GM04503 (cell line): Measurements from ENCODE around the gene SPON2.

Experiments used
- DNase-seq: peaks from one replicate; pipeline ENCODE4 v3.0.0-alpha.2; 2012; ENCODE audit warnings: low read depth

Gene SPON2

GRCh38 chr4:1172971-1173757 is 781 bp upstream of the SPON2 start:
- DNase-seq = peak; percentile 50

DNA sequence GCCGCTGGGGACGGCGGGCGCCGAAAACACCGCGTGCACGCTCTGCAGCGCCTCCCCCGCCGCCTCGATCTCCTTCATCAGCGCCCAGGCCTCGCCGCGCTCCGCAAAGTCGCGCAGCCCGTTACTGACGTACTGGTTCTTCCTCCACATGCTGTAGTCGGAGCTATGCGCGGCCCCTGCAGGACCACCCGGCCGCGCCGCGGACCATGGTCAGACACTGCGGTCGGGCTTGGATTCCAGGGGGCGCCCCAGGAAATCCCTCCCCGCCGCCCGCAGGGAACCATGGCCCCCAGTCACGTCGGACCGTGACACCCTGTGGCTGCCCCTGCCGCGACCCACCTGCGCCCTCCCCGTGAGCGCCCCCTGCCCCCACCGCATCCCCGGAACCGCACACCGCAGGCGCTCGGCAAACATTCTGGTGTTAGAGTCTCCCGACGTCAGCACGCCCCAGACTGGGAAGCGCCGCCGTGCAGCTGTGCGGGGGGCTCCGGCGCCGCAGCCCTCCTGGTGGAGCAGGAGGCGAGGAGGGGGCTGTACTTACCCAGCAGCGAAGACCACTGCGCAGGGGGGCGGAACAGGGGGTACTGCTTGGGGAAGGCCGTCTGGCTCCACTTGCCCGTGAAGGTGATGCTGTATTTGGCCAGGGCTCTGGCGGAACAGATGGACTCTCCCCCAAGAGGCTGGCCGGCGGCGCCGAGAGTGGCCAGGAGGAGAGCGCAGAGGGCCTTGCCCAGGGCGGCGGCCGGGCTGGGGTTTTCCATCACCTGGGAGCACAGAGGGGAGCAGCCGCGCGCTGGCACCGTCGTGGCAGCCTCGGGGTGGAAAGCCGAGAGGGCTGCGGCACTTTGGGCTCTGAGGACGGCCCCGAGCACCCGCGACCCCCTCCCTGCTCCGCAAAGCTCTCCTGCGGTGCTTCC is 814 bp downstream of the SPON2 start:
- no peak for DNase-seq

- DNase-seq = no peak
Measured at GRCh38 chr4:1170976-1171310, 1.4 kb downstream of the SPON2 start.

GRCh38 chr4:1170156-1170975 is 2.0 kb downstream of the SPON2 start:
- no peak for DNase-seq

GRCh38 chr4:1169691-1170096 is 2.7 kb downstream of the SPON2 start:
- no peak for DNase-seq

- DNase-seq = no peak
Measured at GRCh38 chr4:1169171-1169671, 3.2 kb downstream of the SPON2 start.

GRCh38 chr4:1168191-1169101 is 3.9 kb downstream of the SPON2 start:
- no peak for DNase-seq

DNA sequence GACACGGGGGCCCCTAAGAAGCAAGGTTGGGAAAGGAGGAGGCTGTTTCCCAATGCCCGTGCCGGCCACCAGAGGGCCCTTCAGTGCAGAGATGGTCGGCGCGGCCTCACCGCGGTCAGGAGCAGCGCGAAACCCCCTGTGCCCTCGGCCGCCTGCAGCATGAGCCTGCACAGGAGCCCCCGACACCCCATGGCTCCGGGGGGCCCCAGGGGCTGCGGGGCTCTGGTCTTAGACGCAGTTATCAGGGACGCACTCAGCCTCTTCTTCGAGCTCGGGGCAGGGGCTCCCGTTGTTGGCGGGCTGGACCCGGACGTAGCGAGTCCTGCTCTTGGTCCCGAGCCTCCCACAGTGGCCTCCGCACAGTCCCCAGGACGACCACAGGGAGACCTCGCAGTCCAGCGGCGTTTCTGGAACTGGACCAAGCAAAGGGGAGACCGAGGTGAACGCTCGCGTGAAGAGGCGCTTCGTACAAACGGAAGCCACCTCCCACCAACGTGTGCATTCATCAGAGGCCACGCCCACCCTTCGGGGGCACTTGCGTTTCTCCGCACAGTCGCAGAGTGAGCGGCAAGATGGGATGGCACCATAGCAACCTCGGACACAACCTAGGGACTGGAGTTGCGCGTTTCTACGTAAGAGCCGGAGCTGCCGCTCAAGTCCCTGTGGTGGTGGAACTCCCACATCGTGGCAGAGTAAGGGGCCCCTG is 5.0 kb downstream of the SPON2 start:
- no peak for DNase-seq

DNA sequence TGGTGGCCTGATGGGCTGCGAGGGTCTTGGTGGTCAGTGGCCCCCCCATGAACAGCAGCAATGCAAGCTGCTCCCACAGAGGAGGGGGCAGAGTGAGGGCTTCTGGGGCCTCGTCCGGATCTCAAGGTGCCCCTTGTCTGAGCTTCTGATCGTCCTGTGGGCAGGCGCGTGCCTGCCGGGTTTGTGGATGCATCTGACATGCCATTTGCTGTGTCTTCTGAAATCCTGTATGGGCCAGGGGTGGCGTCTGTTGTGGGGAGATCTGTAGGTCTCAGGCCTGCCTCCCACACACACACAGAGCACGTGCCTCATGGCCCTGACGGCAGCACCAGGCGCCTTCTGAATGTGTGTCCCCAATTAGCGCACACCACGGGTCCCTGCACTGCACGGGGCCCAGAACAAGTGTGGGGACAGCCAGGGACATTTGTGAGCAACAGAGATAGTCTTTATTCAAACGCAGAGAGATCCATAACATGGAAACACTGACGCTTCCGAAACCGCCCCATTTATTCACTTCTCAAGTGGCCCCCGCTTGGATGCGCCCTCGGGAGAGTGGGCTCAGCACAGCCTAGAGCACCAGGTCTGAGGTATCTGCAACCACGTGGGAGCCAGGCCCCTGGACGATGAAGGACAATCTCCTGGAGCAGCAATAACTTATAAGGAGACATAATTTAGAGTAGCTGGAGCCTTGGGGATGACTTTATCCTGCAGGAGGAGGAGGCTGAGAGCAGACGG is 5.7 kb downstream of the SPON2 start:
- DNase-seq = no peak

DNA sequence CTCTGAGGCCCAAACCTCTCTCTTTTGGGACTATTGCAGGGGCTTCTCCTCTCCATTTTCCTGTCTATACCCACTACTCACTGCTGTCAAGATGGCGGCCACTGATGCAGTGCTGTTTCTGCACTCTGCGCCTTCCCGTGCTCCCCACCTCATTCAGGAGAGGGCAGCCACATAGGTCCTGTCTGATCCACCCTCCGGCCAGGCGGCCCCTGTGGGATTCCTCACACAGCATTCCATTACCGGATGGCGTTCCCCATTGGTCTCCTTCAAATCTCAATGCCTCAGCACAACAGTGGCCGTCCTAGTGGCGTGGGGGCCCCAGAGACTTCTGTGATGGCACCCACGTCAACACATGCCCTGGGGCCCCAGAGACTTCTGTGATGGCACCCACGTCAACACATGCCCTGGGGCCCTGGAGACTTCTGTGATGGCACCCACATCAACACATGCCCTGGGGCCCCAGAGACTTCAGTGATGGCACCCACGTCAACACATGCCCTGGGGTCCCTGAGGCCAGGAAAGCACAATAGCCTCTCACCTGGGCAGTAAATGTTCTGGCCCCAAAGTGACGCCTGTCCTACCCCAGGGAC is 7.3 kb downstream of the SPON2 start:
- no peak for DNase-seq

DNA sequence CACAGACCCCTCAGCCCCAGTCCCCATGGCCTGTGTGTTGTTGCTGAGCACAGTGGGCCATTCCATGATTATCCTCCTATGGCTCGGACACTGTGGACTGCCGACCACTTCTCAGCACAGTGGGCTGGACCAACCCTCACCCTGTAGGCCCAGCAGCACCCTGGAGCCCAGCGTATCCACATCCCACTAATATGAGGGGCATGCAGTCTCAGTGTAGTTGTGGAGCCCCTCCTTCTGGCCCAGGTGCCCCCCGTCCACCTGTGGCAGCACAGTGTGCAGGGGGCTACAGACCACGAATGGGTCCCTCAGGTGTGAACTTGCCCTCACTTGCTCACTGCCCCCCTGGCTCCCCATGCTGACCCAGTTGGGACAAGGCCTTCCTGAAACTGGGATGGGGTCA is 7.9 kb downstream of the SPON2 start:
- DNase-seq = no peak

DNA sequence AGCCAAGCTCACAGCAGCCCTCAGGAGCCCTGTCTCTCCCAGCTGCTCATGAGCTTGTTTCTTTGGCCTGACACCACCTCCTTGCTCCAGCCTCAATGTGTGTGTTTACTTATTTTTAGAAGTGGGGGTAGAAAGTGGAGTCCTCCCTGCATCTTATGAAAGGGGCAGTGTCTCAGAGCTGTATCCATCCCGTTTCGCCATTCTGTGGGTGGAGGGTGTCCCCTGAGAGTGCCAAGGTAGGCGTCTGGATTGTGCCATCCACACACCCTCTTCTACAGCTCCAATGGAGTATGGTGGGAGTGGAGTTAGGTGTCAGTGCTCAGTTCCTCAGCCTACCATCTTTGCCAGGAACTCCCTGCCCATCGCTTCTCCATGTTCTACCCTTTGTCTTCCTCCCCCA is 8.3 kb downstream of the SPON2 start:
- no peak for DNase-seq

GRCh38 chr4:1160351-1160750 is 12.0 kb downstream of the SPON2 start:
- DNase-seq = no peak

DNA sequence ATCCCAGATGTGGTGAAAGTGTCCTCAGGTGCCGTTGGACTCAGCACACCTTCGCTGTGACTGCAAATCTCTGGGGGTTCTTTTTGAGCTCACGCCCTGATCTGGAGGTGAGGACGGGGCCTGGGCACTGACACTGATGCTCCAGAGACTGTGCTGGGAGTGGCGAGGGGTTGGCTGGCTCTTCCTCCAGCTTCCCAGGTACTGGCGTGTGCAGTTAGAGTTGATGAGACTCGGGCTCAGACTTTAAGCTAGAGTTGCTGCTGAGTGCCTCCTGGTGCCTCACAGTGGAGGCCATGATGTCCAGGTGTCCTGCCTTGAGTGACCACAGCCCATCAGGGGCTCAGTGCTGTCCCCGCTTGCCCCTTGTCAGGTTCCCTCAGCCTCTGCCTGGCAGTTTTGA is 16.3 kb downstream of the SPON2 start:
- no peak for DNase-seq

- DNase-seq = no peak
Measured at GRCh38 chr4:1155314-1155713, 17.1 kb downstream of the SPON2 start.

DNA sequence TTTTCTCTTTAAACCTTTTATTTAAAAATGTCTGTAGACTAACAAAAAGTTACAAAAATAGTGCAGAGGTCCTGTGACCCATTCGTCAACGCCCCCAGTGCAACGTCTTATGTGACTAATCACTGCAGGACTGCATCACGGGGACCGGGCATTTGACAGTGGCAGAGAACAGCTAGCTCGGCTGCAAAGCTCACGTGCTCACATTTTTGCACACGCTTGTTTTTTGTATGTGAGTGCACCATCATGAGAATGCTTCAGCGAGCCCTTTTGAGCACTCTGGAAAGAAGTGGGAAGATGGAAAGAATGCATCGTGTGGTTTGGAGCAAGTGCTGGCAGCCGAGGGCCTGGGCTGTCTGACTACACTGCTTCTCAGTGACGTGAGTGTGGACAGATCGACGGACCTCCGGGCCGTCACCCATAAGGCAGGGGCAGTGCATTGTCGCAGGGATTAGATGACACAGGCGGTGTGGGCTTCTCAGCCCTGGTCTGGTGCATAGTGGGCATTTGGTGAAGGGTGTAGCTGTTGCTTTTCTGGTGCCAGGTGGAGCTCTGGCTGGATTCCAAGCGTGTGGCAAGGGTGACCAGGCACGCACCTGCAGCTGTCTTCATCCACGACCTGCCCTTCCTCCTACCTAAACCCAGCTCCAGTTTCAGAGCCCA is 17.7 kb downstream of the SPON2 start:
- no peak for DNase-seq

DNA sequence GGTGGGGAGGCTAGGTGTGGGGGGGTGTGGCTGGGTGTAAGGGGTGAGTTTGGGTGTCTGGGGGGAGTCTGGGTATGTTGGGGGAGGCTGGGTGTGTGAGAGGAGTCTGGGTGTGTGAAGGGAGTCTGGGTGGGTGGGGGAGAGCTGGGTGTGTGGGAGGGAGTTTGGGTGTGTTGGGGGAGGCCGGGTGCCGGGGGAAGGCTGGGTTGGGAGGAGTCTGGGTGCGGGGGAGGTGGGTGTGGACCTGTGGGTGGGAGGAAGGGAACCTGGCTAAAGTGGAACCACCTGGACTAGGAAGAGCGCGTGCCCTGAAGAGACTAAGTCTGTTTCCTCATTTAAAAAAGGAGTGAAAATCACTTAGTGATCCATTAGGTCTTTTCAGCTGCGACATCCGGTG is 18.3 kb downstream of the SPON2 start:
- DNase-seq = no peak

DNA sequence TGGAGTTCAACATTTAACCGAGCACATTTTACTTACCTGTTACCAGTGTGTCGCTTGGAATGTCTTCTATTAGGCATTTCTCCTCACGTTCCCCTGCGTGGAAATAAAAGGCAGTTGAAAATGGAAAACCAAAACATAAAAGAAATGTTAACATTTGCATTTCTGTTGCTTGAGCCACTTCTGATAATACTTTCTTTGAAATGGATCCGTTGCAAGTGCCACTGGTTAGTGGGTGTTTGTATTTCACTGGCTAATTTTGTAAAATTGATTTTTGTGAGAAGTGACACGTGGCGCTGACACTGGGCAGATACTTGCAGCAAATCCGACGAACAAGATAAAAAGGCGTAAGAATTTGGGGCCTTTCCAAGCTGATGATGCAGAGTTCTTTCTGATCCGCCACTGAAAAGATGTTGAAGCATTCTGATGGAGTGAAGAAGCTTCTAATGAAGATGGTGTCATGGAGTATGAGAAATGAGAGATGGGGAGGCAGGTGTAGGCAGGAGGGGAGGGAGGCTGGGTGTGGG is 18.8 kb downstream of the SPON2 start:
- no peak for DNase-seq

DNA sequence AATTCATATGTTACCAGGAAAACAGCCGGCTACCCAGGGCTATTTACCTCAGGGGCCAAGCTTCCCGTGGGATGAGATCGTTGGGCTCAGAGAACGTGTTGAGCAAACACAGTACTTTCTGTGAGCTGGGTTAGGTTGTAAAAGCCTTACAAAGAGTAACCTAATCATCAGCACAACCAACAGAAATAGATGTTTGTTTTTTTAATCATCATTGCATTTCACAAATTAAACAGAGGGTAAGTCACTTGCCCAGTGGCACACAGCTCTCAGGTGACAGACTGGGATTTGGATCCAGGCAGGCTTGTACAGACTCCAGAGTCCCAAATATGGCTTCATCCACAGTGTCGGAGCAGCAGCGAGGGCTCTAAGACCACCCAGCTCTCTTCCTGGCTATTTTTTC is 20.1 kb downstream of the SPON2 start:
- DNase-seq = no peak
